ENCODE data around the gene BAMBI.

DNA sequence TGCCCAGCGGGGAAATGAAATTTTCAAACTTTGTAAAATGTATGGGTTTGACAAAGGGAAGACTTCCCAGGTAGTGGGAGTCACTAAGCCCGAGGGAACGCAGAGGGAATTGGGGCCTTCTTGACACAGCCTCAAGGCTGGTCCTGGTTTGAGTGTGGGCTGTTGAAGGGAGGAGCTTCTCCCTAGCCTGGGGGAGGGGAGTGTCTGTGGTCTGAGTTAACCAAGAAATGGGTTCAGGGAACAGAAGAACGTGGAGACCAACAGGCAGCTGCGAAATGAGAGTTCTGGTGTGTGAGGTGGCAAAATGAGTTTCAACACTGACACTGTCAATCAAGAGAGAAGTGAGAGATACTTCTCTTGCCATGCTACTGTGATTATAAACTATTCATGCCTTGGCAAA is 32.7 kb upstream of the BAMBI start:
- TF ChIP-seq, protein P1, sequence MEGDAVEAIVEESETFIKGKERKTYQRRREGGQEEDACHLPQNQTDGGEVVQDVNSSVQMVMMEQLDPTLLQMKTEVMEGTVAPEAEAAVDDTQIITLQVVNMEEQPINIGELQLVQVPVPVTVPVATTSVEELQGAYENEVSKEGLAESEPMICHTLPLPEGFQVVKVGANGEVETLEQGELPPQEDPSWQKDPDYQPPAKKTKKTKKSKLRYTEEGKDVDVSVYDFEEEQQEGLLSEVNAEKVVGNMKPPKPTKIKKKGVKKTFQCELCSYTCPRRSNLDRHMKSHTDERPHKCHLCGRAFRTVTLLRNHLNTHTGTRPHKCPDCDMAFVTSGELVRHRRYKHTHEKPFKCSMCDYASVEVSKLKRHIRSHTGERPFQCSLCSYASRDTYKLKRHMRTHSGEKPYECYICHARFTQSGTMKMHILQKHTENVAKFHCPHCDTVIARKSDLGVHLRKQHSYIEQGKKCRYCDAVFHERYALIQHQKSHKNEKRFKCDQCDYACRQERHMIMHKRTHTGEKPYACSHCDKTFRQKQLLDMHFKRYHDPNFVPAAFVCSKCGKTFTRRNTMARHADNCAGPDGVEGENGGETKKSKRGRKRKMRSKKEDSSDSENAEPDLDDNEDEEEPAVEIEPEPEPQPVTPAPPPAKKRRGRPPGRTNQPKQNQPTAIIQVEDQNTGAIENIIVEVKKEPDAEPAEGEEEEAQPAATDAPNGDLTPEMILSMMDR (IDR thresholded peaks at IDR 0.05; ENCODE audit: low read length): no peak
- TF ChIP-seq EZH2 (IDR thresholded peaks at IDR 0.05; ENCODE audit: borderline replicate concordance, low read length): no peak
